Right lobe of liver (tissue), 6 donors: ENCODE results near the gene FDPS. TPM values are rescaled to one million over a fixed set of nuclear protein-coding genes. Genes with fewer than 3 reads are reported as not detected.

Experiments
- ATAC-seq, 4 donors: fragments of 200-7000 bp; cut with Tn5 transposase; one replicate each; pipeline ENCODE4 v1.9.1; 2020; ENCODE audit warnings: mild to moderate bottlenecking in 4 of 4, moderate library complexity in 4 of 4
- DNase-seq, 3 donors: peaks; one replicate each; pipeline ENCODE4 v3.0.0-alpha.2; 2020
- H3K27ac ChIP-seq, 3 donors: fragments of 200-600 bp; one replicate each; pipeline ENCODE4 v1.8.0; 2022
- H3K27me3 ChIP-seq, 2 donors: fragments of 200-600 bp; one replicate each; pipeline ENCODE4 v1.8.0; 2022
- H3K36me3 ChIP-seq, 4 donors: fragments of 200-600 bp; sonication (generic) in 1 of 4; one replicate each; pipeline versions ENCODE4 v1.5.1 to v1.8.0; 2017 to 2022; ENCODE audit warnings: control low read depth in 1 of 4
- H3K4me1 ChIP-seq, 4 donors: fragments of 200-600 bp; sonication (generic) in 1 of 4; one replicate each; pipeline versions ENCODE4 v1.5.1 to v1.8.0; 2017 to 2022; ENCODE audit warnings: control low read depth in 1 of 4
- H3K4me3 ChIP-seq, 3 donors: fragments of 200-600 bp; one replicate each; pipeline ENCODE4 v1.8.0; 2022
- H3K9me3 ChIP-seq, 4 donors: fragments of 200-600 bp; sonication (generic) in 1 of 4; one replicate each; pipeline versions ENCODE4 v1.5.1 to v1.8.0; 2017 to 2022; ENCODE audit warnings: control low read depth in 1 of 4
- CTCF ChIP-seq, 4 donors: fragments of 200-600 bp in 3 of 4; fragments of 450-650 bp in 1 of 4; IDR thresholded peaks; one replicate each; pipeline versions ENCODE4 v1.5.1 to v1.8.0; 2016 to 2022; ENCODE audit warnings: antibody characterized with exemption in 4 of 4, mild to moderate bottlenecking in 2 of 4
- POLR2A ChIP-seq: fragments of 450-650 bp; IDR thresholded peaks from one replicate; pipeline ENCODE4 v1.6.1; 2017; ENCODE audit warnings: antibody characterized with exemption, mild to moderate bottlenecking
- WGBS: methylation state at CpG from one replicate; pipeline ENCODE4 v1.1.6; 2018; ENCODE audit warnings: low coverage, low lambda C conversion rate; ENCODE audit not compliant: insufficient coverage; ENCODE audit errors: missing lambda C conversion rate; 5-methylcytosine and 5-hydroxymethylcytosine counted together
- intact Hi-C, 2 donors: fragments of 100-400 bp; cut with DNase I; formaldehyde crosslinking; loops; one replicate each; pipeline versions ENCODE4 v1.11.2 to v1.14.1; 2022
- total RNA-seq, 6 experiments: library from RNA; depleted of rRNA in 2 of 6; stranded (reverse); fragments of >200 nt in 2 of 6; fragmentation: NEBNext Ultra II Directional in 3 of 6; extraction: Animal tissue kit (Norgen Biotek cat#: 25700) in 3 of 6; gene quantifications; one replicate each; pipeline versions ENCODE4 v1.1.0 to v1.2.4, GENCODE V29; 2016 to 2023
- donor health status: DM: no; HTN: yes; CAD: no.
- donor health status: DM: no; HTN: no; CAD: no.
- donor health status: DM: no; HTN: no; CAD: no.
- donor health status: DM: no; HTN: yes; CAD: no.
- donor health status: DM: no; HTN: yes; CAD: no.

Gene FDPS
- total RNA-seq, 6 experiments from 2014 or later: 51.1 to 236 (median 171) TPM

GRCh38 chr1:155263067-155263466 is 45.6 kb upstream of the FDPS start:
- H3K4me3 ChIP-seq: no peak overlapping the region
- TF ChIP-seq POLR2A (no peak), CTCF (IDR thresholded peaks at IDR 0.05) (no peak)
- H3K36me3 ChIP-seq: peaks cover 0 to 72% (median 24%) of the 10 kb centered on the region in 4 donors
- H3K27me3 ChIP-seq: no peaks in the 10 kb centered on the region
- no peak overlapping the region for H3K27ac ChIP-seq
- DNase-seq (peak in 1 of 3 donors; percentile 55), ATAC-seq (no peak)
- peaks cover 0 to 9% (median 4%) of the 10 kb centered on the region in 4 donors for H3K4me1 ChIP-seq
- no peaks in the 10 kb centered on the region for H3K9me3 ChIP-seq
- intact Hi-C loops: no loop called here
- no CpG with 5 or more reads among the region's 11 CpGs for WGBS

DNA sequence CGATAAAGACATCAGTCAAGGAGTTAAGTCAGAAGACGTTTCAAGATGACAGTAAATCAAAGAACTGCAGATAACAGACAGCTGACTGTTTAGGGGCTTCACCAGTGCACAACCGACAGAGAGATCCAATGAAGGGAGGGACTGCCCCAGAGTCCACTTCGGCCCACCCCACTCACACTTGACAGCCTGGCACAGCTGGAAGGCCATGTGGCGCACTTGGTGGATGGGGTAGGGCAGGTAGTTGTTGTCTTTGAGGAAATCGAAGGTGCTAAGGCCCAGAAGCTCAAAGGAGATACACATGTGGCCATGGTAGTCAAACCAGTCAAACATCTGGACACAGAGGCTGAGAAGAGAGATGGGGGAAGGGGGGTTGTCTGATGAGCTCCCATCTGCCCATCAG is 42.1 kb upstream of the FDPS start:
- WGBS: 79% methylated on average over 5 of the region's 6 CpGs
- H3K9me3 ChIP-seq: no peaks in the 10 kb centered on the region
- intact Hi-C loops: no loop called here
- no peak overlapping the region for H3K27ac ChIP-seq
- no peak overlapping the region for H3K4me3 ChIP-seq
- ATAC-seq (no peak), DNase-seq (no peak)
- no peak for TF ChIP-seq POLR2A
- TF ChIP-seq CTCF (IDR thresholded peaks at IDR 0.05): no peak
- peaks cover 9 to 81% (median 44%) of the 10 kb centered on the region in 4 donors for H3K36me3 ChIP-seq
- H3K27me3 ChIP-seq: no peaks in the 10 kb centered on the region
- peaks cover 0 to under 1% (median under 1%) of the 10 kb centered on the region in 4 donors for H3K4me1 ChIP-seq

DNA sequence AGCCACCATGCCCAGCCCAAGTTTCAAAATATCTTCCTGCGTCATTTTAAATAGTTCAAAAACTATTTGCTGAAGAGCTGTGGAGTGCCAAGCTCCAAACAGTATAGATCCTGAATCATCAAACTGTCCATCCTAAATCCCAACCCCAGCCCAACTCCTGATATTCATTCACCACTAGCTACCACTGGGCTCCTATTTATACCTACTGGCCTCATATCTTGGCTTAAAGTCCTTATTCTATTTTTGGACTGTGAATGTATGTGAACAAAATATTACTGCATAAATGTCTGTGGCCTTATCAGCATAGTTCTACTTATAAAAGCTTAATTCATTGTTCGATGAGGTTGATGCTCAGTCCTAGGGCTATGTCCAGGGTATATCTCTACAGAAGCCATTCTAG is 41.3 kb upstream of the FDPS start:
- H3K4me3 ChIP-seq: no peak overlapping the region
- WGBS: 100% methylated on average over 1 of the region's 2 CpGs
- no peaks in the 10 kb centered on the region for H3K9me3 ChIP-seq
- peaks cover 0 to 9% (median 3%) of the 10 kb centered on the region in 4 donors for H3K4me1 ChIP-seq
- TF ChIP-seq POLR2A (no peak), CTCF (IDR thresholded peaks at IDR 0.05) (no peak)
- H3K27ac ChIP-seq: no peak overlapping the region
- DNase-seq: no peak
- ATAC-seq: no peak
- H3K36me3 ChIP-seq: peaks cover 9 to 81% (median 44%) of the 10 kb centered on the region in 4 donors
- no peaks in the 10 kb centered on the region for H3K27me3 ChIP-seq
- intact Hi-C loops: no loop called here

DNA sequence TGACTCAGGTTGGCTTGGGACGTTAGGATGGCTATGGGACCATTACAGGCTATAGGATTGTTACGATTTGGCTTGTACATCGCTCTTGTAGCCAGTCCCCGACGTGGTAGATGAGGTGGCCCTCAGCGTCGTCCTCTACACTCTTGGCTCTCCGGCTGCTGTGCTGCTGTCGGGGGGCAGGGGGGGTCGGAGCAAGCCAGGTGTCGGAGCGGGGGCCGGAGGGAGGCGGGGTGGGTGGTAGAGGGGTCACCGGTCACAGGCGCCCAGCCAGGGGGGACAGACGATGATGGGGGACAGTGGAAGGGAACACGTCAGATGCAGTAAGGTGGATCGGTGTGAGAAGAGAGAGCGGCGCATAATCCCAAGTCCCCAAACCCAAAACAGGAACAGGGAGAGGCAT is 40.0 kb upstream of the FDPS start:
- no peak for ATAC-seq
- intact Hi-C loops: no loop called here
- H3K4me3 ChIP-seq: no peak overlapping the region
- no peak overlapping the region for H3K27ac ChIP-seq
- H3K9me3 ChIP-seq: no peaks in the 10 kb centered on the region
- WGBS: 88% methylated on average over 8 of the region's 21 CpGs
- no peaks in the 10 kb centered on the region for H3K27me3 ChIP-seq
- H3K36me3 ChIP-seq: peaks cover 9 to 73% (median 42%) of the 10 kb centered on the region in 4 donors
- TF ChIP-seq CTCF (IDR thresholded peaks at IDR 0.05) (no peak), POLR2A (no peak)
- no peak for DNase-seq
- peaks cover 0 to 12% (median 4%) of the 10 kb centered on the region in 4 donors for H3K4me1 ChIP-seq

- DNase-seq (no peak), ATAC-seq (no peak)
- Histone ChIP-seq H3K4me1 (peaks cover 0 to 12% (median 4%) of the 10 kb centered on the region in 4 donors), H3K9me3 (no peaks in the 10 kb centered on the region), H3K36me3 (peaks cover 9 to 65% (median 38%) of the 10 kb centered on the region in 4 donors), H3K4me3 (no peak overlapping the region), H3K27ac (no peak overlapping the region), H3K27me3 (no peaks in the 10 kb centered on the region)
- intact Hi-C loops: no loop called here
- WGBS: no CpG with 5 or more reads among the region's 21 CpGs
- TF ChIP-seq CTCF (IDR thresholded peaks at IDR 0.05): no peak
- TF ChIP-seq POLR2A: no peak
Measured at GRCh38 chr1:155269381-155269780, 39.3 kb upstream of the FDPS start.
